Kidney tubule cell (primary cell): ENCODE results near the gene COMMD7.
"Not testable (repeated sequence)": the region's sequence is repeated elsewhere in the genome, so short reads cannot be mapped to it uniquely, and the experiment has no call there.

Experiments
- DNase-seq: peaks from one replicate; pipeline ENCODE4 v3.0.0-alpha.2; 2018; ENCODE audit warnings: low spot score

The COMMD7 gene

DNA sequence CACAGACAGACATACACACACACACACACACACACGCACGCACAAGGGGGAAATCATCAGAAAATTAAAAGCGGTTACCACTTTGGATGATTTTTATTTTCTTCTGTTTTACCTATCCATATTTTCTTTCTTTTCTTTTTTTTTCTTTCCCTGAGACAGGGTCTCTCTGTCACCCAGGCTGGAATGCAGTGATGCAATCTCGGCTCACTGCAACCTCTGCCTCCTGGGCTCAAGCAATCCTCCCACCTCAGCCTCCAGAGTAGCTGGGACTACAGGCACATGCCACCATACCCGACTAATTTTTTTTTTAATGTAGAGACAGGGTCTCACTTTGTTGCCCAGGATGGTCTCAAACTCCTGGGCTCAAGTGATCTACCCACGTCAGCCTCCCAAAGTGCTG, 14.8 kb downstream of the COMMD7 start:
- DNase-seq: not testable (repeated sequence)

DNA sequence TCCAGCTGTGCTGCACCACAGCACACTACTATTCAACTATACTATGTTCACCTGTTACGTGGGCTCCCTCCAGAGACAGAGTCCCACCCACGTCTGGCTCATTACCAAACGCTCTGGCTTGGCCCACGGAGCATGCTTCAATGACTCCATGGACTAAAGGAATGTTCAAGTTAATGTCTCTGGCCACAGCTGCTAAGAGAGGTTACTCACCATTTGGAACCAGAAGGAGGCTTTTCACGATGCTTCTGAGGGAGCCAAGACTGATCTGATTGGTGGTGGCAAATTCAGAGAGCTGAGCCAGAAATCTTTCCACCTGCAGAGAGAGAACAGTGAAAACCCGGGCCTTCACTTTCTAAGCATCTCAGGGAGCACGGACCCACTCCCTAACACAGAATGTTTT, 15.6 kb downstream of the COMMD7 start:
- peak; percentile 96 for DNase-seq

DNA sequence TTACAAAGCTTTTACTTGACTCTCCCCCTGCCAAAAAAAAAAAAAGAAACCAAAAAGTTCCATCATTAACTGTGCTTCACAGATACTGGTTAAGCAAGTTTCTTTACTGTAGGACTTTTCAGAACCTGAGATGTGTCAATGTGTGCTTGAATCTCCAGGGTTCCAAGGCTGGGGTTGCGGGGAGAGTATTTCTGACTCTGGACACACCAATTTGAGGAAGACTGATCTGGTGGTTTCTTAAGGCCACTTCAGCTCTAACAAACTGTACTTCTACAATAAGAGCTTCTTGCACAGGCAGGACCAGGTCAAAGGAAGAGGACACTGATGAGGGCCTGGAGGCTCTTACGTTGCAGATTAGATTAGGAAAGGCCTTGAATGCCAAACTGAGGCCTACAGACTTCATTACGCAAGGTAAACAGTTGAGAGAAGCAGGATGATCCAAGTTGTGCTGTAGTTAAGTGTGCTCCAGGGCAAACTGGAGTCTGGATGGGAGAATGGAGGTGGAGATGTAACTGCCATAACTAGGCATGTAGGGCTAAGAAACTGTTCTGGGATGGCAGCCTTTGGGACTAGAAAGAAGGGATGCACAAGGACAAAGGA, 24.4 kb downstream of the COMMD7 start:
- DNase-seq: no peak

DNA sequence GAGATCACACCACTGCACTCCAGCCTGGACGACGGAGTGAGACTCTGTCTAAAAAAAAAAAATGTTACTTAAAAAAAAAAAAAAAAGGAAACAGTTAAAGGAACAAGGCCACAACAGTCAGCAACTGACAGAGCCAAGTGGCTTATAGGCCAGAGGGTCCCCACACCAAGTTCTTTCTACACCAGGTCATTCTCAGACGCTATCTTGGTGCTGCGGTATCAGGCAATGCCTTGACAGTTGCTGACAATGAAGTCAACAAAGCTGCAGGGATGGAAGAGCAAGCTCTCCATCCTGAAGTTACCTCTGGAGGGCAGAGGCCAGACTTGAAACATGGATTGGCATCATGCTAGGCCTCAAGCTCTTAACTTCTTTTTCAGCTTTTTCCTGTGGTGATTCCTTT, 31.9 kb downstream of the COMMD7 start:
- DNase-seq: no peak

DNA sequence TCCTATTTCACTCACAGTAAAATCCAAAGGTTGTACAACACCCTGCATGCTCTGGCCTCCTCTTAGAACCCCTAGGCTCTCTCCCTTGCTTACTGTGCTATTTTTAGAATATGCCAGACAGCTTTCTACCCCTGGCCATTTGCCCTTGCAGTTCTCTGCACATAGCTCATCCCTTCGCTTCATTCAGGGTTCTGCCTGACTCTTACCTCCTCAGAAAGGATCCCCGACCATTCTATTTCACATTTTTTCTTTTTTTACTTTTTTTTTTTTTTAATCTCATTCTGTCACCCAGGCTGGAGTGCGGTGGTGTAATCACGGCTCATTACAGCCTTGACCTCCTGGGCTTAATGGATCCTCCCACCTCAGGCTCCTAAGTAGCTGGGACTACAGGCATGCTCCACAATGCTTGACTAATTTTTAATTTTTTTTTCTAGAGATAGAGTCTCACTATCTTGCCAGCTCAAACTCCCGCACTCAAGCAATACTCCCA, 33.6 kb downstream of the COMMD7 start:
- no peak for DNase-seq

- DNase-seq: not testable (repeated sequence)
Observed at GRCh38 chr20:32709029-32709631, 34.1 kb downstream of the COMMD7 start.

DNA sequence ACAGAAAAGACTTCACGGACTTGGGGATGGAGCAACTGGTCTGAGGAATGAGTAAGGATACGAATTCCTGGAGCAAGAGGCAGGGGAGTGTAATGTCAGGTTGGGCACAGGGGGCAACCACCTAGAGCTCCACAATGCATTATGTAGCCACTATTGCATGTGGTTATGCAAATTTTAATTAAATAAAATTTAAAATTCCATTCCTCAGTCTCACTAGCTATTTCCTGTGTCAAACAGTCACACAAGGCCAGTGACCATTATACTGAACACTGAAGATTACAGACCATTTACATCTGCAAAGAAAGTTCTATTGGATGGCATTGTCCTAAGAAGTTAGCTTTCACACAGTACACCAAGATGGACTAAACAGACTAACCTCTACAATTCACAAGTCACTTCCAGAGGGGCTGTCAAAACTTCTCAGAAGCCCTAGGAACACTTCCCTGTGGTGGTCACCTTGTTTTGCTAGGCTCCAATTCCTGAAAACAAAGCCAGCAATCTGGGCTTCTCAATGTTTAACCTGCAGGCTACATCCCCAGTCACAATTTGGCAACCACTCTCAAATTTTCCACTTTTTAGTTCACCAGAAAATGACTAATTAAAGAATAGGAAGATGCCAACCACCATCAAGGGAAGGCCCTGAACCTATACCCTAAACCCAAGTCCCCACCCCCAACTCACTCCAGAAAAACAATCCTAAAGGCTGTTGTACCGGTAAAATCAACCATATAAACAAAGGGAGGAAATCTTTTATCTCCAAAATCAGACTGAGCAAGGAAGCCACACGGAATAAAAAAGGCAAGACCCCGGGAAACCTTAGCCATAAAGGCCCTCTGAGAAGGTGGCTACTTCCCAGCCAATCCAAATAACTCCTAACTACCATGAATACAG, 35.3 kb downstream of the COMMD7 start:
- peak; percentile 65 for DNase-seq

GRCh38 chr20:32706486-32706885, 36.8 kb downstream of the COMMD7 start:
- no peak for DNase-seq

- DNase-seq: no peak
Observed at GRCh38 chr20:32702706-32703425, 40.4 kb downstream of the COMMD7 start.

- no peak for DNase-seq
Observed at GRCh38 chr20:32697608-32698007, 45.7 kb downstream of the COMMD7 start.

DNA sequence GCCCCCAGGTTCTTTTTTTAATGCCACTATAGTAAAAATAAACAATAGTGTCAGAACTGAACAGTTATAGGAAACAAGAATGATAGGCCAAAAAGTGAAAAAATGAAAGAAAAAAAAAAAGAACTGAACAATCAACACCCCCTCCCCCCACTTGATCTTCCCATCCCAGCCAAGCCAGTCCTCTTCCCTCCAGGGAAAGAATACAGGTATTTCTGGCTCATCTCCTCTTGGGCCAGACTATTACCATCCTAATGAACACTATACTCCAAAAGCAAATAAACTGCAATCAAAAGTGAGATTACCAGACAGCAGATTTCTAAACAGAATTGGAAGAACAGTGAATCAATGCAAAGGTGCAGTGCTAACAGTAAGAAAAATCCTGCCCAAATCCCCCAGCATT, 48.2 kb downstream of the COMMD7 start:
- no peak for DNase-seq

DNA sequence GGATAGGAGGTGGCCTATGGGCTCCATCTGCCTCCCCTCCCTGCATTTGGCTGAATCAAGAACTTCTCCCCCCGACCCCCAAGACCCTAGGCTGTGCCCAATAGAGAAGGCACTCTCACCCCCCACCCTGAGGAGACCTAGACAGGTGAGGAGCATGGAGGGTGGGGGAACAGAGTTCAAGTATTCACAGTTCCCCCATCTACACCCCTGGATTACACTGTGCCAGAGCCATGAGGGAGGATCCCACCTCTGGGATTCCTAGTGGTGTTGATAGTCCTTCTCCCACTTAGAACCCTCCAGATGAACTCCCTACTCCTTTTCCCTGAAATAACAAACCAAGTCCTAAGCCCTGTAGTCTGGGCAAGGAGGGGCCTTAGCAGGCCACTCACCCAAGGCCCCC, 54.3 kb downstream of the COMMD7 start:
- DNase-seq: not testable (repeated sequence)

- DNase-seq: no peak
Observed at GRCh38 chr20:32687180-32687532, 56.1 kb downstream of the COMMD7 start.

- DNase-seq: no peak
Observed at GRCh38 chr20:32686530-32687179, 56.6 kb downstream of the COMMD7 start.

- peak; percentile 15 for DNase-seq
Observed at GRCh38 chr20:32685541-32686529, 57.4 kb downstream of the COMMD7 start.

GRCh38 chr20:32682508-32682987, 60.7 kb downstream of the COMMD7 start:
- no peak for DNase-seq

GRCh38 chr20:32681175-32682084, 61.8 kb downstream of the COMMD7 start:
- DNase-seq: peak; percentile 79

- DNase-seq: no peak
Observed at GRCh38 chr20:32680544-32681174, 62.6 kb downstream of the COMMD7 start.

DNA sequence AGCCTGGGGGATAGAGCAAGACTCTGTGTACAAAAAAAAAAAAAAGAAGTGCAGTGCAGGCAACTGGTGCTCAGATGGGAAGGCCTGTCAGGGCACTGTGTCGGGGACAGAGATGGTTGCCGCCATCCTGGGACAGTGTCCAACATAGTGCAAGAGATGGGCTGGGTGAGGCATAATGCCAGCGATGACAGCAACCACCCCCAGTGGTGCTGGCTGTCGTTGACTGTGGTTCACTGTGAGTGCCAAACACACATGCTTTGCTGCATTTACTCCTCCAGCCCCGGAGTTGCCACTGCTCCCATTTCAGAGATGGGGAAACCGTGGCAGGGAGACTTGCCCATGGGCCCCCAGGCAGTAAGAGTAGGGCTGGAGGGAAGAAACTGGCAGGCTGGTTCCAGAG, 64.3 kb downstream of the COMMD7 start:
- no peak for DNase-seq
